SHP77 treated with DMSO at 0.1 percent for 48 hours (cell line): ENCODE results near the gene ME3.

Experiments
- DNase-seq: peaks from one replicate; lab custom pipeline; 2025; lab: John Stamatoyannopoulos, UW

The ME3 gene

DNA sequence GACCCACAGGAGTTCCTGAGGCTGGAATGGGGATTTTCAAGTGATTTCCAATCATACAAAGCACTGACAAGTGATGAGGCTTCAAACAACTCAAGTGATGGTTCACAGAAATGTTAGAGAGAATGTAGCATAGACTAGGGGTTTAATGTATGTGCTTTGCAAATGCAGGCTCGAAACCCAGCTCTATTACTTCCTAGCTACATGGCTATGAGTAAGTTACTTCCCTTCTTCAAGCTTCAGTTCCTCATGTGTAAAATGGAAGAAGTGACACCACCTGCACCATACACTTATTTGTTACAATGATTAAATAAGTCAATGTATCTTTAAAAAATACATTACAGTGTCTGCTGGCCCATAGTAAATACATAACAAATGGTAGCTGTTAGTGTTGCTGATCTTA lies 158.0 kb downstream of the ME3 start:
- DNase-seq: no peak

DNA sequence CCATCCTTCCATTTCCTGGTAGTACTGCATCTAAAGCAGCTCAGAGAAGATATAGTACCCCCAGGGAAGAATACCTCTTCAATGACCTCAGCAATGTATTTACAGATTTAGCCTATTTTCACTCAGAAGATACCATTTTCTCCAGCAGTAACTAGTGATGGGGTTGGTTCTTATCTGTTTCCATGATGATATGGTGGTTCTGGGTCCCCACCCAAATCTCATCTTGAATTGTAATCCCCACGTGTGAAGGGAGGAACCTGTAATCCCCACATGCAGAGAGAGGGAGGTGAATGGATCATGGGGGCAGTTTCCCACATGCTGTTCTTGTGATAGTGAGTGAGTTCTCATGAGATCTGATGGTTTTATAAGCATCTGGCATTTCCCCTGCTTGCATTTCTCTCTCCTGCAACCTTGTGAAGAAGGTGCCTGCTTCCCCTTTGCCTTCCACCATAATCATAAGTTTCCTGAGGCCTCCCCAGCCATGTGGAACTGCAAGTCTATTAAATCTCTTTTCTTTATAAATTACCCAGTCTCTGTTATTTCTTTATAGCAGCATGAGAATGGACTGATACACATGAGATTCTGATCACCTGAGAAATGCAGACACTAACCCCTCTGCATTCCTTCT lies 158.6 kb downstream of the ME3 start:
- no peak for DNase-seq

DNA sequence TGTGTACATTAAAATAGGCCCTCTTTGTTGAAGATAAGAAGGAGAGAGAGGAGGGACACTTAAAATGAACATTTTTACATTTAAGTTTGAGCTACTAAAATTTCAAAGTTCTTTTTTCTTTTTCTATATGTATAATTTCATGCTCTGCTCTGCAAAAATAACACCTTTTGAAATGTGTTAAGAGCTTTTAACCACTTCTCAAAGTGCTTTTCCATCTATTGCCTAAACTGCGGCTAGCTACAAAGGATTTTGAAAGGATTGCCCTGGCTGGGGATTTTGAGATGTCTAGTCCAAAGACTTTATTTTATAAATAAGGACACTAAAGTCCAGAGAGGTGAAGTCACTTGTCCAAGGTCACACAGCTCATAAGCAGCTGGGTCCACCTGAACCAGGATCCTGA lies 159.3 kb downstream of the ME3 start:
- DNase-seq: no peak

DNA sequence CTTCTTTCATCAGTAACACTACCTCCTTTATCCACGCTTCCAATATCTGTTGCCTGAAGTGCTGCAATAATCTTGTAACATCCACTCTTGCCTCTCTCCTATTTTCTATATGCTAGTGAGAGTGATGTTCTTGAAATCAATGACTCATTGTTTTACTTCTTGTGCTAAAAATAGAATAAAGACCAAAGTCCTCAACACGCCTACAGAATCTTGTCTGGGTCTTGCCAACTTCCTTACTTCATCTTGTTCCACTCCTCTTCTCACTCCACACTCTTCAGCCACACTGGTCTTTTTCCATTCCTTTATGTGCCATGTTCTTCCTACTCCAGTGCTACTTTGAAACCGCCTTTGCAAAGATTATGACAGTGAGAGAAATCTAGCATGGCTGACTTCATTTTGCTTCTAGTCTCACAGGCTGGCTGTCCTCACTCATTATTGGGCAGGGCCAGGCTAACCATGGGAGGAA lies 161.3 kb downstream of the ME3 start:
- DNase-seq: no peak

DNA sequence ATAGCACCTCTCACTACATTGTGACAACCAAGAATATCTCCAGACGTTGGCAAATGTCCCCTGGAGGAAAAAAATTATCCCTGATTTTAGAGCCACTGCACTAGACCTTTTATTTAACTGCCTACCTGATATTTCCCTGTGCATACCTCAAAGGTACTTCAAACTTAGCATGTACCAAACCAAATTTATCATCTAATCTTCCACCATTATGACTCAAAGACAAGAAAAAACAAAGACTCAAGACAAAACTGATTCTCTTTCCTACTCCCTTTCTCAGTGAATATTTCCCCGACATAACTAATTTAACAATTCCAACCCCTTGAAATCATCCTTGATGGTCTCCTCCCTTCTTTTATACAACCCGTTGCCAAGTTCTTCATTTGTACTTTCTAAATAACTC lies 161.7 kb downstream of the ME3 start:
- no peak for DNase-seq

DNA sequence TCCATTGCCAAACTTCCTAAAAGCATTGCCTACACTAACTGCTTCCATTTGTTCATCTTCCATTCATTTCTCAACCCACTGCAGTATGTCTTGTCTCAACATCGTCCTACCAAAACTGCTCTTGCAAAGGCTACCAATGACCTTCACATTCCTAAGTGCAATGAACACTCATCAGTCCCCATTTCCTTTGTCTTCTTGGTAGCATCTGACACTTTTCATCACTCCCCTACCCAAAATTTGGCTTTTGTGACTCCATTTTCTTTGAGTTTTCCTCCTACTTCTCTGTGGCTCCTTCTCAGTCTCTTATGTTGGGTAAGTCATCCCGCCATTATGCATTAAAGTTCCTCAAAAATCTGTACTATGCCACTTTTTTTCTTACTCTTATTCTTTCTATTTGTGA lies 162.3 kb downstream of the ME3 start:
- DNase-seq: no peak

DNA sequence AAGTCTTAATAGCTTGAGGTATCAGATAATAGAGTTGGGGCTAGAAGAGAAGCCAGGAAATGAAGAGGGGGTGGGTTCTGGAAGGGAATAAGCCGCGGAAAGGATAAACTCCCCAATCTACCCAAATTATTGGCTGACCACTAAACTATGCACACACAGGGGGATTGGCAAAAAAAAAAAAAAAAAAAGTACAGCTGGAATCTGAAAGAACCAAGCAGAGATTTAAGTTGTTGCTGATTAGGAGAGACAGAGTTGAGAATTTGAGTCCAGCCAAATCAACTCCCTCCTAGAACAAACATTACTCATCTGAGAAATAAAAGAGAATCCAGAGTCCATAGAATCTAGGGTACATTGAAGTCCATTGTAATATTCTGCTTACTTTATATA lies 162.8 kb downstream of the ME3 start:
- no peak for DNase-seq

DNA sequence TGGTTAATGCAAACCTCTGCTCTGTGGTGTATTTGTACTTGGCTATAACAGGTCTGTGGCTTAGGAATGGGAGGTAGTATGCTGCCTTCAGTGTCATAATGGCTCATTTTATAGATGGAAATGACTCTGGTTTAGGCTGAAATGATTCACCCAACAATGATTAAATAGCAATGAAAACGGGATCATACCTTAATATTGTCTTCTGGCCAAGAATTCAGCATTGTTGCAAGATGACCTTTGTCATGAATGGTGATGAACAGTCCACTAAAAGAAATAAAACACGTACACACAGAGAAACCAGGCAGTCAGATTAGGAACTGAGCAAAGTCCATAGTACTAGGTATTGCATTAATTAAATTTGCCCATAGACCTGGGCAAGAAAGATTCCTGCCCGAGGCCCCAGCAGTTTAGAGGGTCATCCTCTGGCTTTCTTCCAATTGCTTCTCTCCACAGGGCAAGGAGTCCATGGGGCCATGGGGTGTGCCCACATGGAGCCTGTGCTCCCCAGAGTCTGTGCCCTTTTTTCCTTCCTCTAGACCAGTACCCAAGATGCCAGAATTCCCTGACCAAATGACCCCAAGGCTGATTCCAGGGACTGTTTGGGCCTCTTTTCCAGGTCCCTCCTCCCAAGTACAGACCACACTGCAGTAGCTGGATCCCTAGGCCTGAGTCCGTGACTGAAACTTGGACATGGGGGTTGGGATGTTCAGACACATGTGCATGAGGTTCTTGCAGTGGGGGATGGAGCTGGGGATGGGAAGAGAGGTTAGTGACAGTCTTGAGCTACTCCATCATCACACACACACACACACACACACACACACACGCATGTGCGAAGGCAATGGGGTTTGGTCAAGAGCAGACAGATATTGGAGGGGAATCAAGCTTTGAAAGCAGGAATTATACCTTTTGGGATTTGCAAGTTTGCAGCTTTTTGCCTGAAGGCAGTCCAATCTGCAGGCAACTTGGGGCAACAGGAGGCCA lies 163.5 kb downstream of the ME3 start:
- no peak for DNase-seq

DNA sequence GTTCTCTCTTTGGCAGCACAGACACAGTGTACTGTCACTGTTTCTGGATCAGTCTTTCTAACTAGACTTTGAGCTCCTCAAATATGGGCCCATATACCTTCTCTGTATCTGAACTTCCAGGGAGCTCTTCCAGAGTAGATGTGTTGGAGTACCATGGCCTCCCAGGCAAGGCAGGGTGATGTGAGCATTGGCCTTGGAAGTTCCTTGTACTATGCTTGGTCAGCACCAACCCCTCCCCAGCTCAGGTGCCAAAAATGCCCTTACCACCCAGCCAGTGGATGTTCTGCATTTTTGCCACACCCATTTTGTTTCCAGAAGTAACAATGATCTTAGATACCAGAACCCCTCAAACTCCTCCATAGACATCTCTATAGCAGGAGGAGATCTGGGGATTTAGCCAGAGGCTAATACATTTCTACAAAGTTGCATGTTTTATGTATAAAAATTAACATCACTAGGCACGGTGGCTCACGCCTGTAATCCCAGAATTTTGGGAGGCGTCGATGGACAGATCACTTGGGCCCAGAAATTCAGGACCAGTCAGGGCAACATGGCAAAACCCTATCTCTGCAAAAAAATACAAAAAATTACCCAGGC lies 165.1 kb downstream of the ME3 start:
- no peak for DNase-seq

DNA sequence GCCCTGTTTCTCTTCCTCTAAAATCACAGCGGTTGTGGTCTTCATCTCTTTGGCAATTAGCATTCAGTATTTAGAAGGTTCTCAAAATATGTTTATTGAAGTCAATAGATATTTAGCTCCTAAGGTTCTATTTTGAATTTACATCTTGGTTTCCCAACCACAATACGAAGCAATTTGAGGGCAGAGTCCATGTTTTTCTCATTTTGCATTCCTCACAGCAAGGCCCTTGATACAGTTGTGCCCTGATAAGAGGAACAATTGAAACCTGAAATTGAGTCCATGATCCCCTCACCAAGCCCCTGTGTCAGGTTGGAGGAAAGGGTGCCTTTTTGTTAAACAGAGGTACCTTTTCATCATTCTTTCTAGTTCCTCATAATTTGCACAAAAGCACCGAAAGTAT lies 166.2 kb downstream of the ME3 start:
- DNase-seq: no peak

DNA sequence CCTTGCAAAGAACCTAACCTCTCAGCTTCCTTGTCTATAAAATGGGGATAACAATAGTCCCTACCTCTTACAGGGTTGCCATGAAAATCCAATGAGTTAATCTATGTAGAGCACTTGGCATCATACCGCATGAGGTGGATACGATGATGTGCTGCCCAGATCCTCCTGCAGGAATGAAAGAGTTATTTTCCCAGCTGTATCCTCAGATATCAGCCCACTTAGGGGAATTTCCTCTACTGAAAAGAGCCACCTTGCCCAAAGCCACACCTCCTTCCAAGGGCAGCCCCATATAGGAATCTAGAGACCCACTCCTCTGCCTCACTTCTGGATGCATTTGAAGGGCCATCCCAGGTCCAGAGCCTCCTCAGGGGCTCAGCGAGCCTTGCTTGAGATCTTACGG lies 169.3 kb downstream of the ME3 start:
- DNase-seq: no peak

DNA sequence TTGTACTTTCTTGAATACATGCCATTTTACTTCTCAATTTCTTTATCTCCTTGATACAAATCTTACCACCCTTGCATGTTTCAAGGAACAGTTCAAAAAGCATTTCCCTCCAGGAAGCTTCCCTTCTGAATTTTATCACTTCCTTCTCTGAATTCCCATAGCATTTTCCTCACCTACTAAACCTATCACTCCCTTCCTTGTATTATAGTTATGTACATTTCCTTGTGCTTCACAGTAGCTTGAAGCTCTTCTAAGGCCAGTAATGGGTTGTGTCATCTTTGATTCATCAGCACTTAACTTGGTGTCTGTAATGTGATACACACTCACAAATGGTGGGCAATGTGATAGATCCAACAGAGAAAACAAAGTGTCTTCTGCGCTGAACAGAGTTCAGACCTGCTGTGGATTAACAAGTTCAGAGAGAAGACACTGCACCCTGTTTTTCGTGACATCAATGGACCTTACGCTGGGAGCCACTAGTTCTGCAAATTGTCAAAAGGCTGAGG lies 170.2 kb downstream of the ME3 start:
- no peak for DNase-seq

DNA sequence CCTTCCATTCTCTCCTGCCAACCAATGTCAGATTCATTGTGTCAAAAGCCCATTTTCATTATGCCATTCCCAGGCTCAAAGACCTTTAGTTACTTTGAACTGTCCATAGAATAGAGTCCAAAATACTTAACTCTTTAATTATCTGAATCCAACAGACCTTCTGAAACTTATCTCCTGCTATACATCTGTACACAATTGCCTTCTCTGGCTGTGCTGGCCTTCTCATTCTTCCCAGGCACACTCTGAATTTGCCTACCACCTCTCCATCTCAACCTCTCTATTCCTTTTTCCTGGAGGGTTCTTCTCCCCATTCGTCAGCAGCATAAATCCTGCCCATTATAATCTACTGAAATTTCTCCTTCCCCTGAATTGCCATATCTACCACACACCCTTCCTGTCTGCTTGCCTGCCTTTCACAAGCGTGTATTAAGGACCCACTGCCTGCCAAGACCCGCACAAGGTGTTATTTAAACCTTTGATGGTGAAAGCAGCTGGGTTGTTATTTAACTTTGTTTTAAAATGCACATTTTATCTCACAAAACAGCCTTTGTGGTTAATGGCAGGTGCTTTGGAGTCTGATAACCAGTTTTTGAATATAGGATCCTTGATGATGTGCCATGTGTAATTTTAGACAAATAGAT lies 171.8 kb downstream of the ME3 start:
- no peak for DNase-seq

DNA sequence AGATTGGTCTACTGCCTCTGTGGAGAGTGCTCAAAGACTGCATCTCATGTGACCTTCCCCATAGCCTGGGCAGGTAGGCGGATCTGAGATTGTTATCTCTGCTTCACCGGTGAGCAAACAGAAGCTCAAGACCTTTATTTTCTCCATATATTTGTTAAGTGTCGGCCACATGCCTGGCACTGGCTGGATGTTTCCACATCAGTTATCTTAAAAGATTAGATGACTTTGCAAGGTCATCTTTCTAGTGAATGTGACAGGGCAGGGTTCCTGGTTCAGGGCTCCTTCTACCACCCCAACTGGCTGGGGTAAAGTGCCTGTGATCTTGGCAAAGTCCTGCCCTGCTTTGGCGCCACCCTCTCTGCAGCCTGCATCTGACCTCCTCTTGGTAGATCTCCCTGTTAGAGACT lies 172.7 kb downstream of the ME3 start:
- no peak for DNase-seq

DNA sequence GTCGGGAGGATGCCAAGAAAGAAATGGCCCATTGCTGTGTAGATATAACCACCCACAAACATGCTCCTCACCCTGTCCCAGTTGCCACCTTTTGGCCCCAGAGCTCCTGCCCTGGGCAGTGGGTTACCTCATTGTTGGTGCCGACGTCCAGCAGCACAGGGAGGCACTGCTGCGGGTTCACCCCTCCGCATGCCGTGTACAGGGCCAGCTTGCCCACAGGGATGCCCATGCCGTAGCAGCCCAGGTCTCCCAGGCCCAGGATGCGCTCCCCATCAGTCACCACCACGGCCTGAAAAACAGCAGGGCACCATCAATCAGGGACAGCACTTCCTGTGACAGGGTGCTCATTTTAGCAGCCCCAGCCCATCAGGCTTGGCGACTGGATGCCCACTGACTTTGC lies 174.6 kb downstream of the ME3 start:
- no peak for DNase-seq

DNA sequence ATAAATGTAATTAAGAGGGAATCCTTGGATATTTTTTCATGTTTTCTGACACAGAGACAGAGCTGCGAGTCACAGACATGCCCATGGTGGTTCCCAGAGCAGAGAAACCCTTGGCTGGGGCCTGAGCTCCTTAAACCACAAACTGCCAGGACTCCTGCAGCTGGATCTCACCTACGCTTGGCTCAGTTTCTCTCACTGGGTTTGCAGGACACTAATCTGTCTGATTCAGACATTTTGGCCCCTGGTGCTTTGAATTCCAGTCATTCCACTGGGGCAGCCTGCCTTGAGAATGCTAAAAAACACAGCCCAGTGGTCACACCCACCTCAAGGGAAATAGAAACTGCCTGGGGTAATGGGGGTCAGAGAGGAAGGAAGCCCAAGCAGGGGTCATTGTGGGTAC lies 175.1 kb downstream of the ME3 start:
- no peak for DNase-seq

DNA sequence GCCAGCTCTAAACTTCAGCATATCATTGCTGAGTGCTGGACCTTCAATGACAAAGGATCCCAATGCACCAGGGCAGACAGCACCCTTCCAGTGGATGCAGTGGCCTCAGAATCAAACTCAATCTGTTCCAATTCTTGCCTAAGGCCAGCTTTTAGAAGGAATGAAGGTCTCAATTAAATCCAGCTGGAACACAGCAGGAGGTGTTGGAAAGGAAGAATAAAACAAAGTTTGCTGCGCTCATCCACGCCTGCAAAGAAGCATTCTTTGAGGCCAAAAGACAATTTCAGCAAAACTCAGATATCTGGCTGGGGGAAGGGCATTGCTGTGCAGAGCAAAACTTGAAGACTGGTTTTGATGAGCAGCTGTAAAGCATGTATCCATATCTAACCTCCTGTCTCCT lies 177.1 kb downstream of the ME3 start:
- no peak for DNase-seq

DNA sequence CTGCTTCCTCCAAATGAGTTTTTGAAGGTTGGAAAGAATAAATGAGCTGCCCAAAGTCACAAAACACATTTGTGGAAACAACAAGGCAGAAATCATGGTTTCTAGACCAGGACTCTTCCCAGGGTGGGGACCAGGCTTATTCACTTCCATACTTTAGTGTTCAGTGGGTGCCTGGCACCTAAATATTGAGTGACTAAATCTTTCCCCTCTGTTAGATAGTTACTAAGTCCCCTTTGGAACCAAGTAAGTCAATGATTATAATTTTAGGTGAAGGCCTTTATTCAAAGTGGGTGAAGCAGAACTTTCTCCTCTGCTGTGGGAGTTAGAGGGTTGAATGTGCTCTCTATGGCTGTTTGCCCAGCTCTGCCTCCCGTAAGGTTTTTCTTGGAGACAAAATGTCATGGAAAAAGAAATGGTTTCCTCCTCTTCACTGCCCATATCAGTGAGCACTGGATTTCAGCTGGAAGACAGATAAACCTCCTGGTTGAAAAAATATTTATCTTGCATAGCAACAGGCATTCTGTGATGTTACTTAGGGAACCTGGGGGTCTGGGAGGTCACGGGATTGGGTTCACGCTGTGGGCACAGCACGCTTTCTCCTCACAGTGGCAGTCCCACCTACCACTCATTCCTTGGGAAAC lies 179.9 kb downstream of the ME3 start:
- no peak for DNase-seq

DNA sequence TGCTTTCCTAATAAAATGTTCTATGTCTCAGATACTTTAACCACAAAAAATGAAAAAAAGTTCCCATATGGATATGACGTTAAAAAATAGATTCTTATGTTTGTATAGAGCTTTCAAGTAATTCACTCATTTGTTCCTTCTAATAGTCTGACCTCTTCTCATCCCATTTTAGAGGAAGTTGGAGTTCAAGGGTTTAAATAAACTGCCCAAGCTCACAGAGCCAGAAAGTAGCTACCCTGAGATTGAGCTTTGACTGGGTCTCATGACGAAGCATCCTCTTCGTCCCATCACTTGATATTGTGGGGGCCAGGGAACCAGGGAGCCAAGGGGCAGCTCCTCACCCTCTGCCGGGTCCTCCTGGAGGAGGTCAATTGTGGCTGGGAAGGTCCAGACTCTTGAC lies 181.4 kb downstream of the ME3 start:
- no peak for DNase-seq

DNA sequence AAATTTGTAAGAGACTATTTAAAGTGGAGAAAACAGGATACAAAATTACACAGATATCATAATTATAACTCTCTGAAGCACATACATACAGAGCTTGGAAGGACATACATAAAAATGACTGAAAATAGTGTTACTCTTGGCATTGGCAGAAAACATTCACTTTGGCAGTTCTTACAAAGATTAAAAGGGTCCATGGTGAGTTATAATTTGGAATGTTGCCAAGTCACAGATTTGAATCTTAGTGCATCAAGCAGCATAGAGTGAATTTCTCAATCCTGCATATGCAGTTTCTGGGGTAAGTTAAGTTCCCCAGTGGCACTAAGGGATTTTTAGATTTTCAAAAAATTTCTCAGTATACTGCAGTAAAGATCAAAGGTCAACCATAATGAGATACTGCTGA lies 181.8 kb downstream of the ME3 start:
- no peak for DNase-seq

DNA sequence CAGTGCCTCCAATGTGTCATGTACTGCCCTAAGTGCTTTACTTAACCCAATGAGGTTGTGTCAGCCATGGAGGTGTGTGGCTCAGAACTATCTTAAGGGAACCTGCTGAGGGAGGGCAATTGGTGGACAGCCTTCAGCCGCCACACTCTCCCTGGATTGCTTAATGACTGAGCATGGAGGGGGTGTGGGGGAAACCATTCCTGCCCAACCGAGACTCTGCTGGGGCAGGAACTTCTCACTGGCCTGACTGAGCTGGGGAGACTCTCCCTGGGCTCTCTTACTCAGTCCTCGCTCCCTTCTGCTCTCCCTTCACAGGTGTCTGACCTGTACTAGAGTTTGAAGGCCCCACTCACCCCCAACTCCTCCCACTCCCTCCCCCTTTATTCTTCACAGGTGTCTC lies 183.0 kb downstream of the ME3 start:
- DNase-seq: no peak

DNA sequence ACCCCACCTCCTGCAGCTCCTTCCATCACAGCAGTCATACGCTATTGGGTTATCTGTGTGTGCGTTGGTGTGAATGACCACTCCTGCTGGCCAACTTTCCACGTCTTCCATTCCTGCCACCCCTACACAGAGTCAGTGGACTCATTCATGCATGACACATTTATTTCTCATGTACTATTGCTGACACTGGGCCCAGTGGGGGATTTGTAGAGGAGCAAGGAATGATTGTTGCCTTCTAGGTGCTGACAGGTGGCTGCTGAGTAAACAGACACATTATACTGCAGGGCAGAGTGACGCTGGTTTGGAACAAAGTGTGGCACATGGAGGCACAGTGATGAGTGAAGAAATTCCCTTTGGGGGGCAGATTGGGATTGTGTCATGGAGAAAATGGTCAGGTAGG lies 183.9 kb downstream of the ME3 start:
- peak; percentile 37 for DNase-seq
